ENCODE measurements around the gene ITGB1. TPM values are rescaled to one million over a fixed set of nuclear protein-coding genes. Genes with fewer than 3 reads are reported as not detected.

The ITGB1 gene
- total and polyA plus RNA-seq, 12 donors: 169 to 828 (median 595) TPM

DNA sequence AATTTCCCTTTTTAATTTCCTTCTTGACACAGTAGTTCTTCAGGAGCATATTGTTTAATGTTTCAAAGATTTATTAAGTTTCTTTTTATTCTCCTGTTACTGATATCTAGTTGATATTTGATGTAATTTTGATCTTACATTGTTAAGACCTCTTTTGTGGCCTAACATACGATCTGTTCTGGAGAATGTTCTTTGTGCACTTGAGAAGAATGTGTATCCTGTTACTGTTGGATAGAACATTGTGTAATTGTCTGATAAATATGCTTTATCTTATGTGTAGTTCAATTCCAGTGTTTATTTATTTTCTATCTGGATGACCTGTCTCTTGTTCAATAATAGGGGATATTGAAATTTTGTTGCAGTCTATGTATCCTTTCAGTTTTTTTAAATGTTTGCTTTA lies 106.7 kb downstream of the ITGB1 start:
- Histone ChIP-seq H3K4me3 (no peak overlapping the region), H3K36me3 (no peaks in the 10 kb centered on the region), H3K4me1 (no peaks in the 10 kb centered on the region), H3K27me3 (no peaks in the 10 kb centered on the region), H3K9me3 (peaks cover 0 to 5% (median 0%) of the 10 kb centered on the region in 11 donors), H3K27ac (no peak overlapping the region)
- intact Hi-C loops (cut with DNase I): no loop called here
- TF ChIP-seq CTCF (IDR thresholded peaks at IDR 0.05): no peak
- DNase-seq (no peak), ATAC-seq (no peak)
- WGBS, 2 donors: 0 to 40% methylated on average over 1 of the region's 1 CpG
